ELF-1 (cell line): Measurements from ENCODE around the gene GARIN3.
"Not testable (repeated sequence)": the region's sequence is repeated elsewhere in the genome, so short reads cannot be mapped to it uniquely, and the experiment has no call there.

Source experiments
- DNase-seq: peaks from one replicate; pipeline ENCODE4 v3.0.0-alpha.2; 2016; ENCODE audit warnings: low read depth, low spot score

GARIN3 gene

DNA sequence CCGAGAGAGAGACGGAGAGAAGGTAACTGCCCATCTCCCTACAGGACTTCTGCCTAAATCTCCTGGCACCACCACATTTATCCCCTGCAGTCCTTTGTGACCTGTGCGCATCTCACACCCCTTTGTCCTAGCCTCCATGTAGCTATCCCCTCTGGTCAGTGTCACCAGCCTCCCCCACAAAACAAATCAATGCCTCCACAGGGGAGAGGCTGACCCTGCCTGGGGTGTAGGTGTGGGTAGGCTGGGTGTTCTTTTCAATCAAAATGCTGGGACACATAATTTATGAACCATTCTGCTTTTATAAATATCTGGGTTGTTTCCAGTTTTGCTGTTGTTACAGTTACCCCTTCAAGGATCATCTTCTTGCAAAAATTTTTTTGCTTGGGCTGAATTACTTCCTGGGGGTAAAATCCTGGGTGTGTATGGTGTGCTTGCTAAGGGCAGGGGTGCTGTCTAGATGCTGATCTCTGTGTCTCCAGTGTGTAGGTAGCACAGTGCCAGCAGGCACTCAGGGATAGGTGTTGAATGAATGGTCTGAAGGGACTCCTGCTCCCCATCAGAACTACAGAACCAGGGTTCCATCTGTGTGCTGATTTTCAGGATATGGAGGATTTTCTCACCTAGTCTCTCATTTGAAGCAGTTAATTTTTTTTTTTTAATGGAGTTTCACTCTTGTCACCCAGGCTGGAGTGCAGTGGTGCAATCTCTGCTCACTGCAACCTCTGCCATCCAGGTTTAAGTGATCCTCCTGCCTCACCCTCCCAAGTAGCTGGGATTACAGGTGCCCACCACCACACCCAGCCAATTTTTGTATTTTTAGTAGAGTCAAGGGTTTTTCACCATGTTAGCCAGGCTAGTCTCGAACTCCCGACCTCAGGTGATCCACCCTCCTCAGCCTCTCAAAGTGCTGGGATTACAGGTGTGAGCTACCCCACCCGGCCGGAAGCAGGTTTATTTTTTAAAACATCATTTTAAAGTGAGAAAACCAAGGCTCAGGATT is at the start of gene GARIN3:
TSS of gene GARIN3 (minus strand) at position 51 of the 1,000 bp plus-strand sequence. CDS start 96 bp downstream, outside the sequence.
- DNase-seq, result no peak

DNA sequence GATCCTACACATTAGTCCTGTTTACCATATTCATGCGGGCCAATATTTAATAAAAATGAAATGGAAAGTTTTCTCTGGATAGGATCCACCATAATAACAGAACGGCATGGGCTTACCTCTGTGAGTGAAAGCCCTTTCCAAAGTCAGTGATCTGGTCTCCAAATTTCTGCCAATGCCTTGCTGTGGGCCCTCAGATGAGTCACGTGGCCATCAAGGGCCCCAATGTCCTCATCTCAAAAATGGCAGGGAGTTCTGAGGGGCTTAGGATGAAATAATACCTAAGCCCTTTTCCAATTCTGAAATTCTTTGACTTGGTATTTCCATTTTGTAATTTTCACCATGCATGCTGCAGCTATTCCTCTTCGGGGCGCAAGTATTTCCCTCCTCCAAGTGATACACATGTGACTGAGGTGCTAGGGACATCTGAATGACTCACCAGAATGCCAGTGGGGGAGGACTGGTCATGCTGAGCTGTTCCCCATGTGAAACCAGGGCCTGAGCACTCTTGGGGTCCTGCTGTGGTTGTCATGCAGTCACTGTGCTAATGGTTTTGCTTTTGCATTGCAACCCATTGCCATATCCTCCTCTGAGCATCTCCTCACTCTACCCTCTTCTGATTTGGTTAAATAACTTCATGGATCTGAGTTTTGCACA is 49.6 kb upstream of the GARIN3 start:
- DNase-seq, result no peak

DNA sequence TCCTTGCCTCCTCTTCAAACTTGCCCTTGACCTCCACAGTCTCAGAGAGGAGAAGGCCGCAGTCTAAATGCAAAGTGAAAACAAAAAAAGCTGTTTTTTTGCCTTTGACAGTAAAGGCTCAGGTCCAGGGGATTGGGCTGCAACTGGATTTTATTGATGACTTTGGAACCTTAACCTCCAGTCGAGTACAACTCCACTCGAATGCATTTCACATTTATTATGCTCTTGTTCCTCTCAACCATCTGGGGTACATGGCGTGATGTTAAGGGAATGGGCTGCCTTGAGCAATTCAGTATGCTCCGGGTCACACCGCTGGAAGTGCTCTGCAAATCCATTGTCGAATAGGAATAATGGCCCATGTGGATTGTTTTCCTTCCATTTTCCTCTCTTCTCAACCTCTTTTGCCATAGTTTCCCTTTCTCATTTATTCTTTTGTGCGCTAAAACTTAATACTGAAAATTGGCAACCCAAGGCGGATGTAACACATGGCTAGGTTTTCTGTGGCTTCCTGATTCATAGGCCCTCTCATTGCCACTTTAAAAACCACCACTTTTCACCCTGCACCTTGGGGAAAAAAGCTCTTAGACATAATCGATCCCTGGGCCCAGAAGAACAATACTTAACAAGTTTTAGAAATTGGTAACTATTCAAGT is 48.9 kb upstream of the GARIN3 start:
- DNase-seq, result no peak

DNA sequence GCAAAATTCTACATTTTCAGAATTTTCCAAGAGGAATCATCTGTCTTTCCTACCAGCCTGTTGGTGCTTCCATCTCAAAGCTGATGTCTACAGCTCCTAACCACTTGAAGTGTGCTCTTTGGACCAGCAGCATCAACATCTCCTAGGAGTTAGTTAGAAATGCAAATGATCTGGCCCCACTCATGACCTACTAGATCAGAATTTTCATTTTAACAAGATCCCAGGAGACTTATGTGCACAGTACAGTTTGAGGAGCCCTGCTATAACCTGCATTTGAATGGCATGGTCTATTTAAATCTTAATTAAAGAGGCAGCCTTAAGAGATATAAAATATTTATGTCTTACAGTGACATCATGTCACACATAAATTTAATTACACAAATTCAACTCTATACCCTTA is 48.4 kb upstream of the GARIN3 start:
- no peak for DNase-seq

DNA sequence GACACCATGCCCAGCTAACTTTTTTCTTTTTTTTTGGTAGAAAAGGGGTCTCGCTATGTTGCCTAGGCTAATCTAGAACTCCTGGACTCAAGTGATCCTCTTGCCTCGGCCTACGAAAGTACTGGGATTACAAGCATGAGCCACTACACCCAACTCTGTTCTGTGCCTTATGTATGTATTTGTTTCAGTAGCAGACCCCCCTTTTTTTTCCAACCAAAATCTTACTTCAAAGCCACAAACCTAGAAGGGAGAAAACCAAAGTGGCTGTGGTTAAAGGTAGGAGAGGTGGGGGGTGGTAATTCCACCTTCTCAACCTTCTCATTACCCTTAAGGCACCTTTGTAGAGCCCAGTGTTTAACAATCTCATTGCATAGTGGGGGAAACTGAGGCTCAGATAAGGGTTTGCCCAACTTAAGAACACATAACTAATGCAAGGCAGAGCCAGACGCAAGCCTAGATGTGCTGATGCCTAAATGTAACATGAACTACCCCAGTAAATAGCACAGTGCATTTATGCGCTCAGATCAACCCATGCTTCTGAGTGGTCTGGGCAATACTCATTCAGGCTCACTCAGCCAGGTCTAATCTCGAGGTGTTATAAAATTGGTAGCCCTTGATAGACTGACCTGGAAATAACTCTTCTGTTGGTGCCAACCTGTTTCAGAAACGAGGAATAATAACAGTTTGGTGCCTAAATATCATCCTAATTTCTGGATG is 47.6 kb upstream of the GARIN3 start:
- no peak for DNase-seq

DNA sequence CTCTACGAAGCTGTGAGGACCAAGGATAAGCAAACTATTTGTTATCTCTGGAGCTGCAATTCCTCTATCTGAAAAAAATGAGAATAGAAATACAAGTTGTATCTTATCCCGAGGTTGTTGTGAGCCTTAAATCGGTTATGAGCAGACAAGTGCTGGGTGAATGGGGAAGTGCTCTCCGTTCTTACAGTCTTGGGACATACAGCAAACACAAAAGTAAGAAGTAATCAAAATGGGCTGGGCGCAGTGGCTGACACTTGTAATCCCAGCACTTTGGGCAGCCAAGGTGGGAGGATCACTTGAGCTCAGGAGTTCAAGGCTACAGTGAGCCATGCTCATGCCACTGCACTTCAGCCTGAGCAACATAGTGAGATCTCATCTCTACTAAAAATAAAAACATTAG is 46.2 kb upstream of the GARIN3 start:
- no peak for DNase-seq

DNA sequence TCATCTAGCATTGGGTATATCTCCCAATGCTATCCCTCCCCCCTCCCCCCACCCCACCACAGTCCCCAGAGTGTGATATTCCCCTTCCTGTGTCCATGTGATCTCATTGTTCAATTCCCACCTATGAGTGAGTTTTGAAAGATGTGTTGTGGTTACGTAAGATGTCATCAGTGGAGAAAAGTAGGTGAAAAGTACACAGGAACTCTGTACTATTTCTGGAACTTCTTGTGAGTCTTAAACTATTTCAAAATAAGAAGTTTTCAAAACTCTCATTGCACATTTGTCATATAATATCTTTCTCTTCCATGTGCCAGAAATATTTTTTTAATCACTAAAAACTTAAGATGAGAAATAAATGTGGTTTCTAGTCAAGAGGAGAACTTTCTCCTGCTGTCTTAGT is 44.6 kb upstream of the GARIN3 start:
- DNase-seq, result not testable (repeated sequence)

DNA sequence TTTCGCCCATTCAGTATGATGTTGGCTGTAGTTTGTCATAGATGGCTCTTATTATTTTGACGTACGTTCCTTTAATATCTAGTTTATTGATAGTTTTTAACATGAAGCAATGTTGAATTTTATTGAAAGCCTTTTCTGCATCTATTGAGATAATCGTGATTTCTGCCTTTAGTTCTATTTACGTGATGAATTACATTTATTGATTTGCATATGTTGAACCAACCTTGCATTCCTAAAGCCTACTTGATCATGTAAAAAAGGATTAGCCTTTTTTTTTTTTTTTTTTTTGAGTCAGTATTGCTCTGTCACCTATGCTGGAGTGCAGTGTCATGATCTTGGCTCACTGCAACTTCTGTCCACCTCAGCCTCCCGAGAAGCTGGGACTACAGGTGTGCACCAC is 39.6 kb upstream of the GARIN3 start:
- DNase-seq, result no peak

DNA sequence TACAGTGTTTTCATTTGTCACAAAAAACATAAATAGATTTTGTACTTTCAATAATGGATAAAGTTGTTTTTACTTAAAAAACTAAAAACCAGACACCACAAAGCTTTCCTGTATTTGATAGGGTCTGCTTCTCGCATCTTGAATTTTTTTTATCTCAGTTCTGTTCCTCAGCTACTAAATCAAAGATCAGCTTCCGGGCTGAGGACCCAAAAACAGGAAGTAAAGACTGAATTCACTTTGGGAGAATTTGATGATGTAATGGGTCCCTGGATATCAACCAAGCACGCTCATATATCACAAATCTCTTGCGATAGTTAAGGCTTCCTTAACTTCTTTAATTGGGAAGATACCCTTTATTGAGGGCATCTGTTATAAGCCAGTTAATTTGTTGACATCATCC is 38.7 kb upstream of the GARIN3 start:
- no peak for DNase-seq

DNA sequence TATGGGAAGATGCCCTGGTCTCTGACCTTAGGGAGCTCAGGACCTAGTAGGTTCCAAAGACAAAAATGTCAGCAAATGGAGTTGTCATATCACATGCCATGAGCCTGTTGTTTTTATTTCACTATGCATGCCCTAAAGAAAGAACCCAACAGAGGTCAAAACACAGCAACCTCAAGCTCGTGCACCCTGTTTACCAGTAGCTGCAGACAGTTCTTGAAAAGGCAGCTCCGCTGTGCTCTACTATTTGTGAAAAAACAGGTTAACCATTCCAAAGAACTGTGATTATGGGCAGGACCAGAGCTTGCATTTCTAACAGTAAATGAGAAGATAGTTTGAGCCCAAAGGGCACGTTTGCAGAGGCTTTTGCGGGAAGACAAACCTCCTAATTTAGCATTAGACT is 37.4 kb upstream of the GARIN3 start:
- DNase-seq, result no peak

DNA sequence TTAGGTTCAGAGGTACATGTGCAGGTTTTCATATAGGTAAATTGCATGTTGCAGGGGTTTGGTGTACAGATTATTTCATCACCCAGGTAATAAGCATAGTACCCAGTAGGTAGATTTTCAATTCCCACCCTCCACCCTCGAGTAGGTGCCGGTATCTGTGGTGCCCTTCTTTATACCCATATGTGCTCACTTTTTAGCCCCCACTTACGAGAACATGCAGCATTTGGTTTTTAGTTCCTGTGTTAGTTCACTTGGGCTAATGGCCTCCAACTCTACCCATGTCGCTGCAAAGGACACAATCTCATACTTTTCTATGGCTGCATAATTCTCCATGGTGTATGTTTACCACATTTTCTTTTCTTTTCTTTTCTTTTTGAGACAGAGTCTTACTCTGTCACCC is 35.8 kb upstream of the GARIN3 start:
- DNase-seq, result no peak

DNA sequence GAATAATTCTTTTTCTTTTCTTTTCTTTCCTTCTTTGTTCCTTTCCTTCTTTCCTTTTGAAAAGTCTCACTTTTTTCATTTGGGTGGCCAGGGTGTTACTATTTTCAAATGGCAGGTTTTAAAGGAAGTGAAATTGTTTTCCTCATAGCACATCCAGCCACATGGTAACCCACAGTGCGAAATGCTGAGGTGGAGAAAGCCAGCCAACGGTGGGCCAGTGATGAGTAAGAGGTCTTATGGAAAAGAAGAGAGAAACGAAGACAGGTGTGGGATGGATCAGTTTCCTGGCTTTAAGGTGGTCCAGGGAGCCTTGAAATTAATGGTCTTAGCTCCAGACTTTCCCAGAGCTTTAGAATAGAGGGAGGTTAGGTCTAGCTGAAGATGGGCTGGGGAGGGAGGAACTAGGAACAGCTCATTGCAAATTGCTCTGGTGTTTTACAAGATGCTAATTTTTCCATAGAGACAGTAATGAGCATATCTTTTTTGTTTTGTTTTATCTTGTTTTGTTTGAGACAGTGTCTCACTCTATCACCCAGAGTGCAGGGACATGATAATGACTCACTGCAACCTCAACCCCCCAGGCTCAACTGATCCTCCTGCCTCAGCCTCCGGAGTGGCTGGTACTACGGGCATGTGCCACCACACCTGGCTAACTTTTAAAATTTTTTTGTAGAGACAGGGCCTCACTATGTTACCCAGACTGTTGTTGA is 32.4 kb upstream of the GARIN3 start:
- DNase-seq, result no peak

DNA sequence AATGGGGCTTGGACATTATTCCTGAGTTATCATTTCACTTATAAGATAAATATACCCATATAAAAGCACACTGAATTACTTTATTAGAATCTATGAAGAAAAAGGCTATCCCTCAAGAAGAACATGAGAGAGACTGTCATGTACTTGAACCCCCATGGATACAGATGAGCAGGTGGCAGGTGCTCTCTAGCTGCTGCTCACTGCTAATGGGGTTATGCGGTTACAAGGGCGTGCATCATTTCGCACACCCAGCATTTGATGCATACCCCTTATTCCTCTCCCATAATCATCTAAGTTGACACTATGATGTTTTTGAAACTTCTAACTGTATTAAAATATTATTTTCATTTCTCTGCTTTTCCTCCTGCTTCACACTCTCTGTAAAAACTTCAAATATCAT is 31.0 kb upstream of the GARIN3 start:
- no peak for DNase-seq

DNA sequence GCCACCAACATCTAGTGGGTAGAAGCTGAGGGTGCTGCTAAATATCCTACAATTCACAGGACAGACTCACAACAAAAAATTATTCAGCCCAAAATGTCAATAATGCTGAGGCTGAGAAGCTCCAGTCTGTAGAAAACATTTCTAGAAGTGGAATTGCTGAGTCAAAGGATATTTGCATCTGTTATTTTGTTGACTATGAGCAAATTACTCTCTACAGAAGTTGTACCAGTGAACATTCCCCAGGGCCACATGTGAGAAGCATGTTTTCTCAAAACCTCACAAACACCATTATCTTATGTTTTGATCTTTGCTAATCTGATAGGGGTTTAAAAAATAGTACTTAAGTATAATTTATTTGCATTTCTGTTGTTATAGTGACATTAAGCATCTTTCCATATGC is 30.0 kb upstream of the GARIN3 start:
- no peak for DNase-seq

DNA sequence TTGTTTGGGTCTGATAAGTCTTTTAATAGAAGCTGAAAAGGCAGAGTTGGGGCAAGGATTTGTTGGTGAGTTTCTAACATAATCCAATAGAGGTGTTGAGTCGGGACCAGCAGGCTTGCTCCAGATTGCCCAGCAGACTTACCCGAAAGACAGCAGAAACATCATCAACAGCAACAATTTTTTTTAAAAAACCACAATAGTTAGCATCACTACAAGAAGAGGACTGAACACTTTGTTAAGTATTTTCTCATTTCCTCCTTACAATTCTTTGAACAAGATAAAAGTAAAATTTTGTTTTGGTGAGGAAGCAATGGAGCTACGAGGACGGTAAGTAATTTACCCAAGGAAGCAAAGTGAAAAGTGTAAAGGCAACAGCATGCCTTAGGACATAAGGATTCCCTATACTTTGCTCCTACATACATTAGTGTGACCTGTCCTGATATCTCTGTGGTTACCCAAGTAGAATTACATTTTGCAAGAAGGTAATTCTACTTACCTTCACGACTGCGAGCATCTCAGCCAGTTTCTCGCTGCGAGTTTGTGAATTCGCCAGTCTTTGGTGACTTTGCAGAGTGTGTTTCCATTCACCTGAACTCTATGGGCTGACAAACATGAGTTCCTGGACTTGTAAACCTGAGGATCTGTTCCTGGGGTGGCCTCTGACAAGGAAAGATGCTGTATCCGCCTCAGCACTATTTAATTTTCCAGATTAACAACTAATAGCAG is 27.8 kb upstream of the GARIN3 start:
- no peak for DNase-seq

DNA sequence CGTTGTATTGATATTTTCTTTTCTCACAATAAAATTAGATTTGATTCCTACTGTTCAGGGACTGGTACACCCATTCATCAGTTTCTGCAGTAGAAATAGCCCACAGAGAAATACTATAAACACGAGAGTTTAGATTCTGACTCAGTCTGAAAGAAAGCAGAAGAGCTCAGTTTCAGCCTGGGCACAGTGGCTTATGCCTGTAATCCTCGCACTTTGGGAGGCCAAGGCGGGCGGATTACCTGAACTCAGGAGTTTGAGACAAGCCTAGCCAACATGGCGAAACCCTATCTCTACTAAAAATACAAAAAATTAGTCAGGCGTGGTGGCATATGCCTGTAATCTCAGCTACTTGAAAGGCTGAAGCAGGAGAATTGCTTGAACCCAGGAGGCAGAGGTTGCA is 23.2 kb upstream of the GARIN3 start:
- no peak for DNase-seq

DNA sequence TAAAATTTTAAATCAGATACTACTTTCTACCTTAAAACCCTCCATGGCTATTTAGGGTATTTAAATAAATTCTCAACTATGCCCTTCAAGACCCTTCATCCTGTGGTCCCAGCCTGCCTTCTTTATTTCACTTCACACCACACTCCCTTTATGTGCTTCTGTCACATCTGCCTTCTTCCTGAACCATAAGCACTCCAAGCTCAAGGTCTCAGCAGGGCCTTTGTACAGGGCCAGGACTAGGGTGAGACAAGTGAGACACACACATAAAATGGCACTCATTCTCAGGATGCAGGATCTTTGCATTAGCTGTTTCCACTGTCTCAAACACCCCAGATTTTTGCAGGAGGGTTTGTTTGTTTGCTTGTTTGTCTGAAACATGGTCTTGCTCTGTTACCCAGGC is 22.2 kb upstream of the GARIN3 start:
- no peak for DNase-seq

DNA sequence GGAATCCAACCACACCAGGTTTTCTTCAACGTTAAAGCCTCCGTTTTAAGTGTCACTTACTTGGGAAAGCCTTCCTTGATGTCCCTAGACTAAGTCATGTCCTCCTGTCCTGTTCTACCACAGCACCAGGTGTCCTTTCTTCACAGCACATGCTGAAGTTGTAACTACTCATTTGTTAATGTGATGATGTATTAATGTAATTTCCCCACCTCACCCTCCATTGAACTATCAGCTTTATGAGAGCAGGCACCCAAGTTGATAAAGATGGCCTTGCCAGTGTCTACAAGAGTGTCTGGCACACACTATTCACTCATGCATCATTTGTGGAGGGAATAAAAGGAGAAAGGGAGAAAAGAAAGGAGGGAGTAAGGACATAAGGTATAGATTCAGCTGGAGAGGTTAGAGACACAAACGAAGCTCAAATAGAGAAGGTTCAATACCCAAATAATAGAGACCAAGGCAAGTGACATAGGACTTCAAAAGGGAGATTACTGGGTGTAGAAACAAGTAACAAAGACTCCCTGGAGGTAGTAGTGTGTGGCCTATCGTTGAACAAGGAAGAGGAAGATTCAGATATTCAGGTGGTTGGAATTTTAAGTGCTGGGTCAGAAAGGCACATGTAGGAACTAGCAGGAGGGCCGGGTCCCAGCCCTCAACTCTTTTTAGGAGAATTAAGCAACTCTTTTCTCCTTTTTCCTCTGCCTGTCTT is 21.1 kb upstream of the GARIN3 start:
- no peak for DNase-seq

DNA sequence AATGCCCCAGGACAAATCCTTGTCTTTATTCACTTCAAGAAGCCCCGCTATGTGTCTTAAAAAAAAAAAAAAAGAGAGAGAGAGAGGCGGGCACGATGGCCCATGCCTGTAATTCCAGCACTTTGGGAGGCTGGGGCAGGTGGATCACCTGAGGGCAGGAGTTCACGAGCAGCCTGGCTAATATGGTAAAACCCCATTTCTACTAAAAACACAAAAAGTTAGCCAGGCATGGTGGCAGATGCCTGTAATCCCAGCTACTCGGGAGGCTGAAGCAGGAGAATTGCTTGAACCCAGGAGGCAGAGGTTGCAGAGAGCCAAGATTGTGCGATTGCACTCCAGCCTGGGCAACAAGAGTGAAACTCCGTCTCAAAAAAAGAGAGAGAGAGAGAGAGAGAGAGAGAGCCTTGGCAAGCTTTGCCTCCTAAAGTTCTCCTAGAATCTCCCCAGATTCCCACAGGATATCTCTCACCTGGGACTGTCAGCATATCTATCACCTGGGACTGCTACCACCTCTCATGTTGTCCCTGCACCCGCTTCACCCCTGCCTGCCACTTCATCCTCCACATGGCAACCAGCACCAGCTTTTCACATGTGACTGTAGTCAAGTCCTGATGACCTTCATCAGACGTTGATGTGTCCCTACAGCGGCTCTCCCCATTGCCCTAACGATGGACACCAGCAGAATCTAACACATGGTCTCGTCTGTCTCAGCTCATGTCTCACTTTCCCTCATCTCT is 20.4 kb upstream of the GARIN3 start:
- no peak for DNase-seq
